Measurements from ENCODE around the gene KIF16B. TPM values are rescaled to one million over a fixed set of nuclear protein-coding genes. Genes with fewer than 3 reads are reported as not detected.

The KIF16B gene
- total and polyA plus RNA-seq, 10 of the 15 experiments (the other 5 are each of a cell fraction or from before 2014, with no cell fraction given), result 0.21 to 5.2 (median 3.0) TPM

GRCh38 chr20:16573001-16573965, at the start of gene KIF16B (continued):
- TF ChIP-seq E2F8 (IDR thresholded peaks at IDR 0.05; ENCODE audit: low read depth, partially characterized antibody), result no peak
- no peak for TF ChIP-seq MYB (IDR thresholded peaks at IDR 0.05; ENCODE audit: borderline replicate concordance, low read depth, low read length)
- TF ChIP-seq USF2 (IDR thresholded peaks at IDR 0.05; ENCODE audit: borderline replicate concordance, low read depth, low read length), result peak; percentile 54; the same call in 1 of the 2 replicates
- no peak for TF ChIP-seq RUNX3 (IDR thresholded peaks at IDR 0.05; ENCODE audit: low read length)
- TF ChIP-seq SUZ12 (IDR thresholded peaks at IDR 0.05; ENCODE audit: unreplicated experiment), result no peak
- TF ChIP-seq MXI1 (IDR thresholded peaks at IDR 0.05; ENCODE audit: low read depth, low read length), result no peak
- no peak for TF ChIP-seq SREBF2 (IDR thresholded peaks at IDR 0.05; ENCODE audit: low read length)
- no peak for TF ChIP-seq EED (IDR thresholded peaks at IDR 0.05; ENCODE audit: low read depth)
- peak; percentile 85 for TF ChIP-seq YY1 (IDR thresholded peaks at IDR 0.05; ENCODE audit: low read depth, low read length)
- TF ChIP-seq CHD1 (IDR thresholded peaks at IDR 0.05; ENCODE audit: low read depth, low read length), result no peak
- no peak for TF ChIP-seq IRF3 (IDR thresholded peaks at IDR 0.05)
- TF ChIP-seq POLR2AphosphoS5 (IDR thresholded peaks at IDR 0.05; ENCODE audit: low read length), result no peak
- peak; percentile 65; the same call in 1 of the 2 replicates for TF ChIP-seq TCF3 (IDR thresholded peaks at IDR 0.05; ENCODE audit: borderline replicate concordance, insufficient read depth, low read depth, low read length)
- no peak for TF ChIP-seq SUPT20H (IDR thresholded peaks at IDR 0.05; ENCODE audit: borderline replicate concordance, control insufficient read depth, low read depth, low read length)
- TF ChIP-seq CEBPZ (IDR thresholded peaks at IDR 0.05; ENCODE audit: low read depth, low read length), result no peak
- peak; percentile 90 for TF ChIP-seq RAD51 (IDR thresholded peaks at IDR 0.05)
- TF ChIP-seq RAD21 (IDR thresholded peaks at IDR 0.05; ENCODE audit: insufficient read depth, low read depth, low read length), result no peak
- TF ChIP-seq IRF4 (IDR thresholded peaks at IDR 0.05; ENCODE audit: low read depth, low read length), result no peak
- no peak for TF ChIP-seq ATF7 (IDR thresholded peaks at IDR 0.05; ENCODE audit: low read depth)
- no peak for TF ChIP-seq JUND (IDR thresholded peaks at IDR 0.05; ENCODE audit: low read depth, low read length)
- peak; percentile 41 for TF ChIP-seq NRF1 (conservative IDR thresholded peaks at IDR 0.05; ENCODE audit: low read depth, low read length)

Measured in GM12878 (cell line).